ENCODE measurements around the gene PODXL.

DNA sequence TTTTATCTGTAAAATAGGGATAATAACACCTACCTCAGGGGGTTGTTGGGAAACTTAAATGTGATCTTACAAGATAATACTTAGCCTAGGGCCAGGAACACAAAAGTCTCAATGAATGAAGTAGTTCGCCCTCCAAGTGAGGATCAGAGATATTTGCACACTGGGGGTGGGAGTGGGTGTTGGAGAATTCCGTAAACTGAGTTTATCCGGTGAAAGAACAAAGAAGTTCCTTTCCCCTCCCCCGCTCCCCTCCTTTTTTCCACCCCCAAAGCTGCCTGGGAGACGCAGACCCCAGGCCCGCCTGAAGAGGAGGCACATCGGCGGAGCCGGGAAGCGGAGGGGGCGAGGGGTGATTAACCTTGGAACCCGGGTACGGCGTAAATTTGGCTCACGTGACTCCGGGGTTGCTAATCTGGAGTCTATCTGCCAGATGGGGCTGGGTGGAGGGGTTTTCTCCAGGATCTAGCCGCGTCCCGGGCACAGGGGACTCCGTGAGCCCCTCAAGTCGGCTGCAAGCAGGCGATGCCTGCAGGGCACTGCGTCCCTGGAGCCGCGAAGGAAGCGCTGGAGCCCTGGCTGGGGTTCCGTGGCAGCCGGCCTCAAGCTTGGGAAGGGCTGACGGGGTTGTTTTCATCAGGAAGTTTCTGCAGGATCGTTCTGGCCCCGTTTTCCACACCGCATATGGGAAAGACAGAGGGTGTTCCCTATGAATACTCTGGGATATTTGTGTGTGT is 1.4 kb upstream of the PODXL start:
- TF ChIP-seq, protein P1, sequence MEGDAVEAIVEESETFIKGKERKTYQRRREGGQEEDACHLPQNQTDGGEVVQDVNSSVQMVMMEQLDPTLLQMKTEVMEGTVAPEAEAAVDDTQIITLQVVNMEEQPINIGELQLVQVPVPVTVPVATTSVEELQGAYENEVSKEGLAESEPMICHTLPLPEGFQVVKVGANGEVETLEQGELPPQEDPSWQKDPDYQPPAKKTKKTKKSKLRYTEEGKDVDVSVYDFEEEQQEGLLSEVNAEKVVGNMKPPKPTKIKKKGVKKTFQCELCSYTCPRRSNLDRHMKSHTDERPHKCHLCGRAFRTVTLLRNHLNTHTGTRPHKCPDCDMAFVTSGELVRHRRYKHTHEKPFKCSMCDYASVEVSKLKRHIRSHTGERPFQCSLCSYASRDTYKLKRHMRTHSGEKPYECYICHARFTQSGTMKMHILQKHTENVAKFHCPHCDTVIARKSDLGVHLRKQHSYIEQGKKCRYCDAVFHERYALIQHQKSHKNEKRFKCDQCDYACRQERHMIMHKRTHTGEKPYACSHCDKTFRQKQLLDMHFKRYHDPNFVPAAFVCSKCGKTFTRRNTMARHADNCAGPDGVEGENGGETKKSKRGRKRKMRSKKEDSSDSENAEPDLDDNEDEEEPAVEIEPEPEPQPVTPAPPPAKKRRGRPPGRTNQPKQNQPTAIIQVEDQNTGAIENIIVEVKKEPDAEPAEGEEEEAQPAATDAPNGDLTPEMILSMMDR (IDR thresholded peaks at IDR 0.05) = no peak
- no peak for TF ChIP-seq POLR2A (IDR thresholded peaks at IDR 0.05)
